T-helper 1 cell treated with Interleukin-12 subunit alpha and Interleukin-12 subunit beta and Interleukin-4 antibody, amounts not matched to agents 30 ng/mL and 1 ng/mL, for 36 hours (primary cell): ENCODE data around the gene SCNN1G. TPM values are rescaled to one million over a fixed set of nuclear protein-coding genes. Genes with fewer than 3 reads are reported as not detected.

Experiments
- intact Hi-C: fragments of 100-400 bp; cut with micrococcal nuclease; formaldehyde crosslinking; loops from one replicate; pipeline ENCODE4 v1.15.1; 2024
- total RNA-seq: library from RNA; stranded (reverse); gene quantifications from 2 replicates; pipeline ENCODE4 v1.2.3, GENCODE V29; 2022

Gene SCNN1G
- total RNA-seq, 1 donor from 2014 or later, result not detected

GRCh38 chr16:23152386-23153178 is 30.0 kb upstream of the SCNN1G start:
- intact Hi-C loops, result no loop called here

GRCh38 chr16:23155445-23156049 is 27.0 kb upstream of the SCNN1G start:
- intact Hi-C loops, result no loop called here

- intact Hi-C loops, result no loop called here
These were observed 26.4 kb upstream of the SCNN1G start for GRCh38 chr16:23156110-23156509.

- intact Hi-C loops, result no loop called here
These were observed 25.5 kb upstream of the SCNN1G start for GRCh38 chr16:23156946-23157460.

GRCh38 chr16:23158114-23158513 is 24.4 kb upstream of the SCNN1G start:
- intact Hi-C loops, result no loop called here

GRCh38 chr16:23160082-23160481 is 22.5 kb upstream of the SCNN1G start:
- intact Hi-C loops, result no loop called here

GRCh38 chr16:23160574-23160973 is 22.0 kb upstream of the SCNN1G start:
- intact Hi-C loops, result no loop called here

GRCh38 chr16:23163921-23164320 is 18.6 kb upstream of the SCNN1G start:
- intact Hi-C loops, result no loop called here

GRCh38 chr16:23164736-23165135 is 17.8 kb upstream of the SCNN1G start:
- intact Hi-C loops, result no loop called here

GRCh38 chr16:23172583-23172982 is 10.0 kb upstream of the SCNN1G start:
- intact Hi-C loops, result no loop called here

GRCh38 chr16:23172994-23173393 is 9.6 kb upstream of the SCNN1G start:
- intact Hi-C loops, result no loop called here

- intact Hi-C loops, result no loop called here
These were observed 7.9 kb upstream of the SCNN1G start for GRCh38 chr16:23174622-23175021.

- intact Hi-C loops, result no loop called here
These were observed 6.9 kb upstream of the SCNN1G start for GRCh38 chr16:23175651-23176050.

GRCh38 chr16:23181506-23181905 is 1.0 kb upstream of the SCNN1G start:
- intact Hi-C loops, result no loop called here

GRCh38 chr16:23182206-23182678 is 303 bp upstream of the SCNN1G start:
- intact Hi-C loops, result loop anchor here (1.0 kb wide), 1 partner anchor 253 kb away; no protein-coding TSS in a partner anchor

- intact Hi-C loops, result no loop called here
These were observed 958 bp downstream of the SCNN1G start for GRCh38 chr16:23183543-23183862.

GRCh38 chr16:23185656-23186055 is 3.1 kb downstream of the SCNN1G start:
- intact Hi-C loops, result no loop called here

GRCh38 chr16:23186171-23186570 is 3.6 kb downstream of the SCNN1G start:
- intact Hi-C loops, result no loop called here

GRCh38 chr16:23187341-23187740 is 4.8 kb downstream of the SCNN1G start:
- intact Hi-C loops, result no loop called here

- intact Hi-C loops, result no loop called here
These were observed 6.4 kb downstream of the SCNN1G start for GRCh38 chr16:23188911-23189310.

GRCh38 chr16:23194497-23195221 is 12.1 kb downstream of the SCNN1G start:
- intact Hi-C loops, result no loop called here

GRCh38 chr16:23195366-23195978 is 12.9 kb downstream of the SCNN1G start:
- intact Hi-C loops, result no loop called here
